SHP77 treated with DMSO at 0.1 percent for 48 hours (cell line): ENCODE results near the gene ZNF732.
"Not testable (repeated sequence)": the region's sequence is repeated elsewhere in the genome, so short reads cannot be mapped to it uniquely, and the experiment has no call there.

ENCODE experiments used
- DNase-seq: peaks from one replicate; lab custom pipeline; 2025; lab: John Stamatoyannopoulos, UW

ZNF732 gene

DNA sequence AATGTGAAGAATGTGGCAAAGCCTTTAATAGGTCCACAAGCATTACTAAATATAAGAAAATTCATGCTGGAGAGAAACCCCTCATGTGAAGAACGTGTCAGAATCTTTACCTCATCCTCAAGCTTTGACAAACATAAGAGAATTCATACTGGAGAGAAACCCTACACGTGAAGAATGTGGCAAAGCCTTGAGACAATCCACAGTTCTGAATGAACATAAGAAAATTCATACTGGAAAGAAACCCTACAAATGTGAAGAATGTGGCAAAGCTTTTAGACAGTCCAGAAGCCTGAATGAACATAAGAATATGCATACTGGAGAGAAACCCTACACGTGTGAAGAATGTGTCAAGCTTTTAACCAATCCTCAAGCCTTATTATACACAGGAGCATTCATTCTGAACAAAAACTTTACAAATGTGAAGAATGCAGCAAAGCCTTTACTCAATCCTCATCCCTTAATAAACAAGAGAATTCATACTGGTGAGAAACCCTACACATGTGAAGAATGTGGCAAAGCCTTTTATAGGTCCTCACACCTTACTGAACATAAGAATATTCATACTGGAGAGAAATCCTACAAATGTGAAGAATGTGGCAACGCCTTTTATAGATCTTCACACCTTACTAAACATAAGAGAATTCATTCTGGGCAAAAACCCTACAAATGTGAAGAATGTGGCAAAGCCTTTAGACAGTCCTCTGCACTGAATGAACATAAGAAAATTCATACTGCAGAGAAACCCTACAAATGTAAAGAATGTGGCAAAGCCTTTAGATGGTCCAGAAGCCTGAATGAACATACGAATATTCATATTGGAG lies 51.1 kb downstream of the ZNF732 start:
- no peak for DNase-seq

DNA sequence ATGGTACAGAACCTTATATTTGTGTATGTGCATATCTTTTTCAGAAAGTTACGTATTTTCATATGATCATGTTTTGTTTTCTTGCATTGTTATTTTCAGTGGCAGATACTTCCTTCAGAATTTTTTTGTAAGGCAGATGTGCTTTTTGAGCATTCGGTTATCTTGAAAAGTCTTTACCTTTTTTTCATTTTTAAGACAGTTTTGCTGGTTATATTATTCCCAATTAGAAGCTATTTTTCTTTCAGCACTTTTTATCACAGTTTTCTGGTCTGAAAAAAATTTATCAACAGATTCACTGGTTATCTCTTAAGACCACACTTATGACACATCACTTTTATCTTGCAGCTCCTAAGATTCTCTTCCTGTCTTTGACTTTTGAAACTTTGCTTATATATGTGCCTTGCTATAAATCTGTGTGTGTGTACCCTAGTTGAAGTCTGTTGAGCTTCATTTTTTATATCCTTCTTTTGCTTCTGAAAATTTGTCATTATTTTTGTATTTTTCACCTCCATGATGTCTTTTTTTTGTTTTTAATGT lies 53.1 kb downstream of the ZNF732 start:
- no peak for DNase-seq

DNA sequence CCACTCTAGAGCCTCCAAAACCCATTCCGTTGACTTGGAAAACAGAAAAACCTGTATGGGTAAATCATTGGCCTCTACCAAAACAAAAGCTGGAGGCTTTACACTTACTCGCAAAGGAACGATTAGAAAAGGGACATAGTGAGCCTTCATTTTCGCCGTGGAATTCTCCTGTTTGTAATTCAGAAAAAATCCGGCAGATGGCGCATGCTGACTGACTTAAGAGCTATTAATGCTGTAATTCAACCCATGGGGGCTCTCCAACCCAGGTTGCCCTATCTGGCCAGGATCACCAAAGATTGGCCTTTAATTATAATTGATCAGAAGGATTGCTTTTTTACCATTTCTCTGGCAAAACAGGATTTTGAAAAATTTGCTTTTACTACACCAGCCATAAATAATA lies 60.8 kb downstream of the ZNF732 start:
- no peak for DNase-seq

DNA sequence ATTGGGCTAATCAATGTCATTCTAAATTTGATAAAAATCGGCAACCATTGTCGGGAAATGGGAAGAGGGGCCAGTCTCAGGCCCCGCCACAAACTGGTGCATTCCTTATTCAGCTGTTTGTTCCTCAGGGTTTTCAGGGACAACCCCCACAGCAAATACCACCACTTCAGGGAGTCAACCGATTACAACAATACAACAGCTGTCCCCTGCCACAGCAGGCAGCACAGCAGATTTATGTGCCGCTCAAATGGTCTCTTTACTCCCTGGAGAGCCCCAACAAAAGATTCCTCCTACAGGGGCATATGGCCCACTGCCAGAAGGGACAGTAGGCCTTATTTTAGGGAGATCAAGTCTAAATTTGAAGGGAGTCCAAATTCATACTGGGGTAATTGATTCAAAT lies 61.8 kb downstream of the ZNF732 start:
- DNase-seq, result no peak

DNA sequence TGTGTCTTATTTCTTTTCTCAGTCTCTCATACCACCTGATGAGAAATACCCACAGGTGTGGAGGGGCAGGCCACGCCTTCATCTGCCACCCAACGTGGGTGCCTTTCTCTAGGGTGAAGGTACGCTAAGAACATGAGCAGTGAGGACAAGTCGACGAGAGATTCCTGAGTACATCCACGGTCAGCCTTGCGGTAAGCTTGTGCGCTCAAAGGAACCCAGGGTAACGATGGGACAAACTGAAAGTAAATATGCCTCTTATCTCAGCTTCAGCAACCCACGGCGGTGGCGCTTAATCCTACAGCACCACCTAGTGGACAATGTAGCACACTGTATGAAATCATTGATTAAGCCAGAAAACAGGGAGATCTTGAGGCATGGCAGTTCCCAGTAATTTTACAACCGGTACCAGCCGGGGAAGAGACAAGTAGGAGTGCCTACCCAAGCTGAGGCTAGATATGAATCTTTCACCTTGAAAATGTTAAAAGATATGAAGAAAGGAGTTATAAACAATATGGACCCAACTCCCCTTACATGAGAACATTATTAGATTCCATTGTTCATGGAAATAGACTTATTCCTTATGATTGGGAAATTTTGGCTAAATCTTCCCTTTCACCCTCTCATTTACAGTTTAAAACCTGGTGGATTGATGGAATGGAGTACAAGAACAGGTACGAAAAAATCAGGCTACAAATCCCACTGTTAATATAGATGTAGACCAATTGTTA lies 63.0 kb downstream of the ZNF732 start:
- DNase-seq, result peak; percentile 22

DNA sequence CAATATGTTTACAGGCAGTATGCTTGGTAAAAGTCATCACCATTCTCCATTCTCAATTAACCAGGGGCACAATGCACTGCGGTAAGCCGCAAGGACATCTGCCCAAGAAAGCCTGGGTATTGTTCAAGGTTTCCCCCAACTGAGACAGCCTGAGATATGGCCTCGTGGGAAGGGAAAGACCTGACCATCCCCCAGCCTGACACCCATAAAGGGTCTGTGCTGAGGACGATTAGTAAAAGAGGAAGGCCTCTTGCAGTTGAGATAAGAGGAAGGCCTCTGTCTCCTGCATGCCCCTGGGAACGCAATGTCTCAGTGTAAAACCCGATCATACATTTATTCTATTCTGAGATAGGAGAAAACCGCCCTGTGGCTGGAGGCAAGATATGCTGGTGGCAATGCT lies 63.9 kb downstream of the ZNF732 start:
- not testable (repeated sequence) for DNase-seq

DNA sequence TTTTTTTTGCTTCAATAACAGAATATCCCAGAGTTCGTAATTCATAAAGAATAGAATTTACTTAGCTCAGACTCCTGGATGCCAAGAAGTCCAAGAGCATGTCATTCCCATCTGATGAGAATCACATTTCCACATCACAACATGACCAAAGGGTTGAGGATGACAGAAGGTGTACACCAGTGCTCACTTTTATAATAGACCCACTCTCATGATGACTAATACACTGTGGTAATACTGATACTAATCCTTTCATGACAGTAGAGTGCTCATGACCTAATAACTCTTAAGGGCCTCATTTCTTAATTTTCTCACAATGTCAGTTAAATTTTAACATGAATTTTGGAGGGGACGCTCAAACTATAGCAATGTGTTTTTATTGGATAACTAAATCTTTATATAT lies 69.2 kb downstream of the ZNF732 start:
- DNase-seq, result no peak

DNA sequence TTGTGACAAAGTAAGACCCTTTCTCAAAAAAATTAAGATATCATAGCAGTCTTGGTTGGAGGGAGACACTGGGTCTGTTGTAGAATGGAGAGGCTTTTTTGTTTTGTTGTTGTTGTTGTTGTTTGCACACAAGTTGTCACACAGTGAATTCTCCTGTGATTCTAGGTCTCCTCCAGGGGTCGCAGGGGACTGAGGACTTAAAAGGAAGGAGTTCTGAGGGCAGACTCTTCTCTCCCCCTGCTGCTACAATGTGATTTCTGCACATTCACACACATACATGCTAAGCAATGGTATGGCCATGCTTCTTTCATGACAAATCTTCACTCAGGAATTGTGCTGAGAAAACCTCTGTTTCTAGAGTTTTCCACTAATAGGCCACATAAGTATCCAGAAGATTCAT lies 71.1 kb downstream of the ZNF732 start:
- no peak for DNase-seq

DNA sequence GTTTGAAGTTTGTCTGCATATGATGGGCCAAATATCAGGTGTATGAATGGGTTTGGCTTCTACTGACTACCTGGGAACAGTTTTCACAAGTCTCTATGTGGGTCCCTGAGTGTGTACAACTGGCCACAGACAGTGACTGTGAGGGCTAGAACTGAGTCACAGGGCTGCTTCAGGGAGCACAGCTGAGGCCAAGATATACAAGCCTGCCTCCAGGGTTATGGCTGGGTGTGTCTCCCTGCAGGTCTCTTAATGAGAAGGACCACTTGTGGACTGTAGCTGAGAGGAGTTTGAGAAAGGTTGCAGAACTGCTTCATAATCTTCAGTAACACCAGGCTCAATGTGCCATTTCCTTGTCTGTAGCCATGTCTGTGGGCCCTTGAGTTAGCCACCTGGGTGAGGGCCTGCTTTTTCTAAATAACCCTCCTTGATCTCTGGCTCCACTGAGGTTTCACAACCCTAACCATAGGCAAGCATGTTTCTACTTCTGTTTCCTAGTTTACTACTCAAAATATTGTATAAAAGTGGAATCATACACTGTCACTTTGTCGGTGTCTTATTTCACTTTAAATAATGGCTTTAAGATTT lies 81.3 kb downstream of the ZNF732 start:
- no peak for DNase-seq
